ENCODE data around the gene ARL6.

- TF ChIP-seq EZH2phosphoT487 (IDR thresholded peaks at IDR 0.05; ENCODE audit: insufficient read depth, low read depth) (no peak), EZH2 (IDR thresholded peaks at IDR 0.05; ENCODE audit: insufficient read depth, poor library complexity, severe bottlenecking) (no peak)
Measured at GRCh38 chr3:97817965-97818364, 53.4 kb downstream of the ARL6 start.
